Measurements from ENCODE around the gene RDH14.

DNA sequence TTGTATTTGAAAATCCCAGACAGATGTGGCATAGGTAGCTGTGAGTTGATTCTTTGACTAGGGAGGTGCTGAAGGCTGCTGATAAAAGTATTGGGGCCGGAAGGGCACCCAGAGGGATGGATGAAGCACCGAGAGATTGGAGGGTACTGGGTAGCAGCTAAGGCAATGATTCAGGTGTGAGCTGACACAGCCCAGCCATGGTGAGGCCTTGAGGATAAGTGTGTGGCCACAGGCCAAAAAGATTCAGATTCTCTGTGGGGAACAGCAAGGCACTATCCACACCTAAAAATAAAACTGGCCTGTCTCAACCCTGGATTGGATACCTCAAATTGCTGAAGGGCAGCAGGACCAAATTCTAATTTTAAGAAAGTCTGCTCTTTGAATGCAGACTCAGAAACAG lies 35.2 kb downstream of the RDH14 start:
- no peak for TF ChIP-seq CTCF (IDR thresholded peaks at IDR 0.05)
- TF ChIP-seq POLR2AphosphoS5 (IDR thresholded peaks at IDR 0.05; ENCODE audit: low read depth, low read length), result no peak
- no peak for TF ChIP-seq REST (IDR thresholded peaks at IDR 0.05; ENCODE audit: insufficient read depth in 1 of 2, low read depth in 2 of 2, low read length in 1 of 2)
- TF ChIP-seq TCF7L2 (IDR thresholded peaks at IDR 0.05; ENCODE audit: low read depth, low read length), result no peak
- no peak for TF ChIP-seq SIN3A (IDR thresholded peaks at IDR 0.05; ENCODE audit: borderline replicate concordance, insufficient read depth, low read depth, low read length)
